Panc1 (cell line): ENCODE results near the gene IGFLR1. TPM values are rescaled to one million over a fixed set of nuclear protein-coding genes. Genes with fewer than 3 reads are reported as not detected.

ENCODE experiments used
- ATAC-seq: fragments of 200-7000 bp; cut with Tn5 transposase; 2 replicates; pipeline ENCODE4 v1.9.1; 2020; ENCODE audit warnings: mild to moderate bottlenecking, moderate library complexity
- BruUV-seq: library from RNA; stranded (reverse); fragments of 400-500 nt; replicated peaks from 2 replicates; lab custom pipeline; 2021; lab: Mats Ljungman, UMichigan
- CTCF ChIA-PET: fragments of 300-600 bp; sonication (Branson Sonifier 250); formaldehyde crosslinking; loops from one replicate; lab custom pipeline; 2022; ENCODE audit warnings: antibody characterized with exemption; lab: Charles Lee
- POLR2A ChIA-PET: fragments of 300-600 bp; sonication (Branson Sonifier 250); formaldehyde crosslinking; loops from one replicate; lab custom pipeline; 2022; ENCODE audit warnings: antibody characterized with exemption; lab: Charles Lee
- DNase-seq: peaks from one replicate; pipeline ENCODE4 v3.0.0-alpha.2; 2010; ENCODE audit warnings: low read depth, low spot score
- H3K27ac ChIP-seq: 2 replicates; pipeline ENCODE4 v1.5.1; 2011; ENCODE audit warnings: mild to moderate bottlenecking, low read length, inconsistent platforms
- H3K27me3 ChIP-seq: fragments of 200-500 bp; sonication (Bioruptor generic); 2 replicates; pipeline ENCODE4 v1.6.0; 2014; ENCODE audit warnings: low read length, inconsistent platforms; ENCODE audit not compliant: control insufficient read depth, insufficient read depth
- H3K36me3 ChIP-seq: fragments of 200-500 bp; sonication (Bioruptor generic); 2 replicates; pipeline ENCODE4 v1.5.1; 2014; ENCODE audit warnings: inconsistent platforms, mild to moderate bottlenecking, low read length, moderate library complexity; ENCODE audit not compliant: control insufficient read depth, insufficient read depth
- H3K4me1 ChIP-seq: 2 replicates; pipeline ENCODE4 v1.5.1; 2011; ENCODE audit warnings: inconsistent platforms, mild to moderate bottlenecking, low read length, moderate library complexity; ENCODE audit not compliant: control insufficient read depth, insufficient read depth
- H3K4me3 ChIP-seq, 2 experiments: 2 replicates each; pipeline ENCODE4 v1.5.1; 2011 to 2012; ENCODE audit warnings: low read depth in 2 of 2, low read length in 2 of 2, mild to moderate bottlenecking in 2 of 2, inconsistent platforms in 1 of 2, moderate library complexity in 1 of 2
- H3K9me3 ChIP-seq: fragments of 200-500 bp; sonication (Bioruptor generic); 2 replicates; pipeline ENCODE4 v1.5.1; 2014; ENCODE audit warnings: low read depth, mild to moderate bottlenecking, inconsistent platforms, low read length, moderate library complexity; ENCODE audit not compliant: control insufficient read depth, insufficient read depth
- CTCF ChIP-seq: fragments of 450-650 bp; IDR thresholded peaks from 2 replicates; pipeline ENCODE4 v1.5.1; 2017; ENCODE audit warnings: mild to moderate bottlenecking
- POLR2AphosphoS5 ChIP-seq: IDR thresholded peaks from 2 replicates; pipeline ENCODE4 v1.6.1; 2012; ENCODE audit warnings: mild to moderate bottlenecking, low read depth, low read length, moderate library complexity
- REST ChIP-seq, 2 experiments: IDR thresholded peaks; 2 replicates each; pipeline ENCODE4 v1.6.1; 2011 to 2012; ENCODE audit warnings: low read depth in 2 of 2, control low read depth in 1 of 2, low read length in 1 of 2, mild to moderate bottlenecking in 1 of 2, moderate library complexity in 1 of 2; ENCODE audit not compliant: insufficient read depth in 1 of 2
- SIN3A ChIP-seq: IDR thresholded peaks from 2 replicates; pipeline ENCODE4 v1.6.1; 2012; ENCODE audit warnings: low read depth, mild to moderate bottlenecking, low read length, moderate library complexity, borderline replicate concordance; ENCODE audit not compliant: insufficient read depth
- TCF7L2 ChIP-seq: IDR thresholded peaks from 2 replicates; pipeline ENCODE4 v1.6.1; 2011; ENCODE audit warnings: mild to moderate bottlenecking, low read depth, low read length, inconsistent platforms
- in situ Hi-C: cut with HindIII; loops from 2 replicates; pipeline ENCODE4 v1.10.0; 2016; ENCODE audit warnings: low sequenced_read_pairs, low pct_unique_long_range_greater_than_20kb
- intact Hi-C: fragments of 100-400 bp; cut with micrococcal nuclease; formaldehyde crosslinking; loops from one replicate; pipeline ENCODE4 v1.10.0; 2022; ENCODE audit not compliant: unreplicated experiment
- total RNA-seq: library from RNA; stranded (reverse); gene quantifications from one replicate; pipeline ENCODE4 v1.2.1, GENCODE V29; 2021; ENCODE audit not compliant: unreplicated experiment

Gene IGFLR1
- total RNA-seq, 1 experiment from 2014 or later, result 12.5 TPM

GRCh38 chr19:35722461-35722860, 19.8 kb downstream of the IGFLR1 start:
- no TSS peak for BruUV-seq
- ChIA-PET CTCF (no interaction called here), POLR2A (no interaction called here)
- no peak for ATAC-seq
- Histone ChIP-seq H3K4me1 (peaks cover 7% of the 10 kb centered on the region), H3K27ac (no peak overlapping the region), H3K9me3 (no peaks in the 10 kb centered on the region), H3K4me3 (no peak overlapping the region), H3K27me3 (no peaks in the 10 kb centered on the region), H3K36me3 (peaks cover 26% of the 10 kb centered on the region; the same call in 1 of the 2 replicates)
- intact Hi-C loops (no loop called here), in situ Hi-C loops (no loop called here)
- no peak for TF ChIP-seq CTCF
- no peak for TF ChIP-seq SIN3A
- TF ChIP-seq POLR2AphosphoS5, result no peak
- no peak for TF ChIP-seq TCF7L2
- TF ChIP-seq REST (IDR thresholded peaks at IDR 0.05; ENCODE audit: insufficient read depth in 1 of 2, low read depth in 2 of 2, low read length in 1 of 2), result no peak
- no peak for DNase-seq

- peaks cover 7% of the 10 kb centered on the region for H3K4me1 ChIP-seq
- ChIA-PET POLR2A (no interaction called here), CTCF (no interaction called here)
- peaks cover 26% of the 10 kb centered on the region; the same call in 1 of the 2 replicates for H3K36me3 ChIP-seq
- in situ Hi-C loops (no loop called here), intact Hi-C loops (no loop called here)
- DNase-seq, result no peak
- no peaks in the 10 kb centered on the region for H3K27me3 ChIP-seq
- no peak overlapping the region for H3K27ac ChIP-seq
- TF ChIP-seq POLR2AphosphoS5, result no peak
- TF ChIP-seq SIN3A, result no peak
- TF ChIP-seq CTCF, result no peak
- TF ChIP-seq TCF7L2, result no peak
- no peak for TF ChIP-seq REST (IDR thresholded peaks at IDR 0.05; ENCODE audit: insufficient read depth in 1 of 2, low read depth in 2 of 2, low read length in 1 of 2)
- ATAC-seq, result no peak
- no peaks in the 10 kb centered on the region for H3K9me3 ChIP-seq
- H3K4me3 ChIP-seq, result no peak overlapping the region
- BruUV-seq, result no TSS peak
These were observed 20.9 kb downstream of the IGFLR1 start for GRCh38 chr19:35721374-35721773.
